ENCODE measurements around the gene RPS6KA2. TPM values are rescaled to one million over a fixed set of nuclear protein-coding genes. Genes with fewer than 3 reads are reported as not detected.

RPS6KA2 gene
- polyA plus RNA-seq, 3 donors = 32.0 to 35.9 (median 35.2) TPM

GRCh38 chr6:166436195-166437139, 190.6 kb downstream of the RPS6KA2 start:
- no peak for DNase-seq (ENCODE audit: low read depth in 3 of 3, low spot score in 2 of 3)

GRCh38 chr6:166435574-166435973, 191.5 kb downstream of the RPS6KA2 start:
- no peak for DNase-seq (ENCODE audit: low read depth in 3 of 3, low spot score in 2 of 3)

- DNase-seq (ENCODE audit: low read depth in 3 of 3, low spot score in 2 of 3) = no peak
These were observed 192.7 kb downstream of the RPS6KA2 start for GRCh38 chr6:166434336-166434735.

- no peak for DNase-seq (ENCODE audit: low read depth in 3 of 3, low spot score in 2 of 3)
These were observed 194.0 kb downstream of the RPS6KA2 start for GRCh38 chr6:166433096-166433495.

- no peak for DNase-seq (ENCODE audit: low read depth in 3 of 3, low spot score in 2 of 3)
These were observed 196.8 kb downstream of the RPS6KA2 start for GRCh38 chr6:166430269-166430668.

- no peak for DNase-seq (ENCODE audit: low read depth in 3 of 3, low spot score in 2 of 3)
These were observed 202.6 kb downstream of the RPS6KA2 start for GRCh38 chr6:166424431-166424830.

- DNase-seq (ENCODE audit: low read depth in 3 of 3, low spot score in 2 of 3) = no peak
These were observed 203.3 kb downstream of the RPS6KA2 start for GRCh38 chr6:166423781-166424180.

- DNase-seq (ENCODE audit: low read depth in 3 of 3, low spot score in 2 of 3) = no peak
These were observed 203.9 kb downstream of the RPS6KA2 start for GRCh38 chr6:166423051-166423745.

- DNase-seq (ENCODE audit: low read depth in 3 of 3, low spot score in 2 of 3) = no peak
These were observed 204.7 kb downstream of the RPS6KA2 start for GRCh38 chr6:166422201-166422940.

- no peak for DNase-seq (ENCODE audit: low read depth in 3 of 3, low spot score in 2 of 3)
These were observed 206.7 kb downstream of the RPS6KA2 start for GRCh38 chr6:166420351-166420750.

- DNase-seq (ENCODE audit: low read depth in 3 of 3, low spot score in 2 of 3) = no peak
These were observed 207.3 kb downstream of the RPS6KA2 start for GRCh38 chr6:166419717-166420116.

GRCh38 chr6:166419286-166419685, 207.8 kb downstream of the RPS6KA2 start:
- DNase-seq (ENCODE audit: low read depth in 3 of 3, low spot score in 2 of 3) = no peak

GRCh38 chr6:166418691-166419143, 208.3 kb downstream of the RPS6KA2 start:
- no peak for DNase-seq (ENCODE audit: low read depth in 3 of 3, low spot score in 2 of 3)

- no peak for DNase-seq (ENCODE audit: low read depth in 3 of 3, low spot score in 2 of 3)
These were observed 209.8 kb downstream of the RPS6KA2 start for GRCh38 chr6:166417285-166417691.

GRCh38 chr6:166415833-166416347, 211.2 kb downstream of the RPS6KA2 start:
- no peak for DNase-seq (ENCODE audit: low read depth in 3 of 3, low spot score in 2 of 3)

GRCh38 chr6:166415306-166415705, 211.7 kb downstream of the RPS6KA2 start:
- DNase-seq (ENCODE audit: low read depth in 3 of 3, low spot score in 2 of 3) = no peak

- no peak for DNase-seq (ENCODE audit: low read depth in 3 of 3, low spot score in 2 of 3)
These were observed 213.5 kb downstream of the RPS6KA2 start for GRCh38 chr6:166413491-166413951.

GRCh38 chr6:166412911-166413384, 214.1 kb downstream of the RPS6KA2 start:
- DNase-seq (ENCODE audit: low read depth in 3 of 3, low spot score in 2 of 3) = no peak

- no peak for DNase-seq (ENCODE audit: low read depth in 3 of 3, low spot score in 2 of 3)
These were observed 214.7 kb downstream of the RPS6KA2 start for GRCh38 chr6:166412156-166412910.

- no peak for DNase-seq (ENCODE audit: low read depth in 3 of 3, low spot score in 2 of 3)
These were observed 215.3 kb downstream of the RPS6KA2 start for GRCh38 chr6:166411721-166412151.
